Stimulated activated CD4-positive, alpha-beta T cell treated with anti-CD3 and anti-CD28 coated beads, Interleukin-4, amount 100 ng/mL, for 48 hours (primary cell): Measurements from ENCODE around the gene FAM237B.
"Not testable (repeated sequence)": the region's sequence is repeated elsewhere in the genome, so short reads cannot be mapped to it uniquely, and the experiment has no call there.

Experiments
- DNase-seq, 2 donors: peaks; one replicate each; pipeline ENCODE4 v3.0.0-alpha.2; 2020; ENCODE audit warnings: low read depth in 2 of 2

FAM237B gene

DNA sequence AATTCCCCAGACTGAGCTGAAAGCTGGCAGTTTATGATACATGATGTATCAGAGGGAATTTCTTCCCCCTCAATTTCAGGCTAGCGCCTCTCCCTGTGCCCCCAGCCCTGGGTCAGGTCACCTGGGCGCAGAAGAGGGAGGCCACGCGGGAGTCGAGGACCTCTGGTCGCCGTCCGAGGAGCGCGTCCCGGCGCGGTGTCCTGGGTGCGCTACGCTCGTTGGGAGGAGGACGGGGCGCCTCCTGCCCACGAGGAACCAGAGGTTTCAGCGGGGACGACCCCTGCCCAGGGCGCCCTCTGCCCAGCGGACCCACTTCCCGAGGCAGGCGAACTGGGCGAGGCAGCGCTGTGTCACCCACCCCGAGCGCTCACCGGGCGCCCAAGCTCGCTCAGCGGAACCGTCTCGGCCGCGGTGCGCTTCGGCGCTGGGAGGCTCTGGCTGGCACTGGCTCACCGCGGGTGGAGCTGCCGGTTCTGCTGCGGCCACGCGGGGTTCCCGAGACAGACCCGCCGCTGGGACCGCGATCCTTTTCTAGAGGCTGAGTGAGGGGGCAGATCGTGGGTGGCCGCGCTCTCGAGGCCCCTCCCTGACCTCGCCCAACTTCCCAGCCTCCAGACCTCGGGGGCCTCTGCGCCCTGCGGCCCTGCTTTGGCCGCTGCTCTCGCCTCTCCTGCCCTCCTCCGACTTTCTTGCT lies at the start of gene FAM237B:
Gene FAM237B, minus strand, starts transcription at position 504 of the 694 bp plus-strand sequence. CDS start 1,556 bp downstream, outside the sequence.
- no peak for DNase-seq

GRCh38 chr7:90351987-90352386 lies 30.9 kb upstream of the FAM237B start:
- DNase-seq, result no peak

DNA sequence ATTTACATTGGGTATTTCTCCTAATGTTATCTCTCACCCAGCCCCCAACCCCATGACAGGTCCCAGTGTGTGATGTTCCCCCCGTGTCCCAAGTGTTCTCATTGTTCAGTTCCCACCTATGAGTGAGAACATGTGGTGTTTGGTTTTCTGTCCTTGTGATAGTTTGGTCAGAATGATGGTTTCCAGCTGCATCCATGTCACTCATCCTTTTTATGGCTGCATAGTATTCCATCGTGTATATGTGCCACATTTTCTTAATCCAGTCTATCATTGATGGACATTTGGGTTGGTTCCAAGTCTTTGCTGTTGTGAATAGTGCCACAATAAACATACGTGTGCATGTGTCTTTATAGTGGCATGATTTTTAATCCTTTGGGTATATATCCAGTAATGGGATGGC lies 28.9 kb upstream of the FAM237B start:
- not testable (repeated sequence) for DNase-seq

DNA sequence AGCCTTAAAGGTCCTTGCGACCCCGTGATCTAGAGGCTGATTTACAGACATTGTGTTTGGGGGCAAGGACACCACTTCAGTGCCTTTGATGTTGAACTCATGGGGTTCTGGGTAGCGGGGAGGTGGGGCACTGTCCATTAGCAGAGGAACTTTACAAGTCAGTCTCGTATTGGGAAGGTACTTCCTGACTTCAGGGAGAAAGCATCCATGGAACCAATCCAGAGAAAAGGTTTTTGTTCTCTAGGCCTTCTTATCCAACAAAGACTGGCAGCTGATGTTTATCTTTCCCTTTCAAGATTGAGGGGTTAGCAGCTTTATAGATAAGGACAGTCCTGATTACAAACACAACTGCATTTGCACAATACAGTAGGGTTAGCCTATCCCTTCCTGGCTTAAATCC lies 28.2 kb upstream of the FAM237B start:
- DNase-seq, result no peak

- DNase-seq, result no peak
Measured at GRCh38 chr7:90347759-90348158, 26.7 kb upstream of the FAM237B start.

DNA sequence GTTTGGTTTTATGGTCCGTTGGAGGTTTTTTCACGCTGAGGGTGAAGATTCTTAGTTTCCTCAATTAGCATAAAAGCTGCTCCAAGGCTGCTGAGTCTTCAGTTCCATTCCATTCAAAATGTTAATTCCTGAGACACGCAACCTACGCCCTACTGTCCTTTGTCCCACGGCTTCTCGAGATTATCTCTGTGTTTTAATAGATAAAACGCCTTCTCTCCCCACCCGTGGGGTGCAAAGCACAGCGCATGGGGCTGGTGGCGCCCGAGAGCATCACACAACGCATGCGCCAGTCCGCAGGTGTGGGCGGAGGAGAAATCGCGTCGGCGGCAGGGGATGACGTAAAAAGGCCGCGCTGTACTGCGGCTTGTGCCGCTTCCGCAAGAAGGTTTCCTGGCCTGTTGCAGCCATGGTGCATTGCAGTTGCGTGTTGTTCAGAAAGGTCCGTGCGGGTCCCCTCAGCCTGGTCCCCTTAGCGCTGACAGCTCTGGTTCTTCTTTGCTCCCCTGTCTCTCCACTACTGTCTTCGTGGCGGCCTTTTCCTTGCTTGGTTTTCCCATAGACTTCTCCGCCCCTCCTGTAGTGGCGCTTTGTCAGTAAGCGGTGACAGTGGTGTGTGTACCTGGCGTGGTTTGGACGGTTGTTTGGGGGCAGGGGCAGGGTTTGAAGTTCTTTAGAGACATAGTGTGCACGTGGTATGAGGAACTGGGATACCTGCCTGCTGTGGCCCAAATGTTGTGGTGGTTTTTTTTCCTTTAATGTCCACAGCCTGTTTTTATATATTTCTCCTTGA lies 25.4 kb upstream of the FAM237B start, which contains the start of gene GTPBP10:
Gene GTPBP10, plus strand, starts transcription at position 381 of the 790 bp plus-strand sequence. Its CDS starts 26 bp downstream, at position 407.
- peak; percentile 90 to 91 for DNase-seq

DNA sequence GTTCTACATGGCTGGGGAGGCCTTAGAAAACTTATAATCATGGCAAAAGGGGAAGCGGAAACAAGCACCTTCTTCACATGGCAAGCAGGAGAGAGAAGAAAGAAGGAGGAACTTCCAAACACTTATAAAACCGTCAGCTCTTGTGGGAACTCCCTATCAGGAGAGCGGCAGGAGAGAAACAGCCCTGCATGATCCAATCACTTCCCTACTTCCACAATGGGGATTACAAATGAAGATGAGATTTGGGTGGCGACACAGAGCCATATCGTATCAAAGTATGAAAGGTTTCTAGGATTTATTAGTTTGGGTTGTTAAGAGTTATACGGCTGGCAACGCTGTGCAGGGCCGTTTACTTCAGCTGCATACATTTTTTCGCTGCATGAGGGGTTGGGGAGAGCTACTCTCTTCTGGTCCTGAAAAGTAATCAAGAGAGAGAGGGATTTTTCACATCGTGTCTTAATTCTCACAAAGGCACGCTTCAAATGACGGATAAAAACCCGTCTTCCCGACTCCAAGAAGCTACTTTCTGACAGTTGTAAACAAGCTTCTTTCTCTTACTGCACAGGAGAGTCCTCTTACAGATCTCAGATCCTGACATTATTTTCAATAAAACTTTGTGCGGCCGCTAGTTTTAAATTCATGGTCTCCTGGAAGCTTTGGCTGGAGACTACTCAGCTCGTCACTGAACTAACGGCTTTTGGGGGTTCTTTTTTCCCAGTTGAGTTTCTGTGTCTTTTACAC lies 24.7 kb upstream of the FAM237B start:
- DNase-seq, result no peak

GRCh38 chr7:90345016-90345415 lies 23.9 kb upstream of the FAM237B start:
- DNase-seq, result no peak

- DNase-seq, result no peak
Measured at GRCh38 chr7:90337106-90337505, 16.0 kb upstream of the FAM237B start.

DNA sequence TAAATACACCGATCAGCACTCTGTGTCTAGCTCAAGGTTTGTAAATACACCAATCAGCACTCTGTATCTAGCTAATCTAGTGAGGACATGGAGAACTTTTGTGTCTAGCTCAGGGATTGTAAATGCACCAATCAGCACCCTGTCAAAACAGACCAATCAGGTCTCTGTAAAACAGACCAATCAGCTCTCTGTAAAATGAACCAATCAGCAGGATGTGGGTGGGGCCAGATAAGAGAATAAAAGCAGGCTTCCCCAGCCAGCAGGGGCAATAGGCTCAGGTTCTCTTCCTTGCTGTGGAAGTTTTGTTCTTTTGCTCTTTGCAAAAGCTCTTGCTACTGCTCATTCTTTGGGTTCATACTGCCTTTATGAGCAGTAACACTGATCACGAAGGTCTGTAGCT lies 13.8 kb upstream of the FAM237B start:
- DNase-seq, result not testable (repeated sequence)

DNA sequence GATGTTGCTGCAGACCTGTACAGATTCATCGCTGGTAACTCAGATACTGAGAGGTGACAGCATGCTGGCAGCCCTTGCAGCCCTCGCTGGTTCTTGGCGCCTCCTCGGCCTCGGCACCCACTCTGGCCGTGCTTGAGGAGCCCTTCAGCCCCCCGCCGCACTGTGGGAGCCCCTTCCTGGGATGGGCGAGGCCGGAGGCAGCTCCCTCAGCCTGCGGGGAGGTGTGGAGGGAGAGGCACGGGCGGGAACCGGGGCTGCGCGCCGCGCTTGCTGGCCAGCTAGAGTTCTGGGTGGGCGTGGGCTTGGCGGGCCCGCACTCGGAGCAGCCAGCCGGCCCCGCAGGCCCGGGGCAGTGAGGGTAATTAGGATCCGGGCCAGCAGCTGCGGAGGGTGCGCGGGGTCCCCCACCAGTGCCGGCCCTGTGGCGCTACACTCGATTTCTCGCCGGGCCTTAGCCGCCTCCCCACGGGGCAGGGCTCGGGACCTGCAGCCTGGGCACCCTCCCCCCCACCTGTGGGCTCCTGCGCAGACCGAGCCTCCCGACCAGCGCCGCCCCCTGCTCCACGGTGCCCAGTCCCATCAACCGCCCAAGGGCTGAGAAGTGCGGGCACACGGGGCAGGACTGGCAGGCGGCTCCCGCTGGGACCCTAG lies 13.2 kb upstream of the FAM237B start:
- DNase-seq, result no peak

- no peak for DNase-seq
Measured at GRCh38 chr7:90326500-90326899, 5.4 kb upstream of the FAM237B start.

DNA sequence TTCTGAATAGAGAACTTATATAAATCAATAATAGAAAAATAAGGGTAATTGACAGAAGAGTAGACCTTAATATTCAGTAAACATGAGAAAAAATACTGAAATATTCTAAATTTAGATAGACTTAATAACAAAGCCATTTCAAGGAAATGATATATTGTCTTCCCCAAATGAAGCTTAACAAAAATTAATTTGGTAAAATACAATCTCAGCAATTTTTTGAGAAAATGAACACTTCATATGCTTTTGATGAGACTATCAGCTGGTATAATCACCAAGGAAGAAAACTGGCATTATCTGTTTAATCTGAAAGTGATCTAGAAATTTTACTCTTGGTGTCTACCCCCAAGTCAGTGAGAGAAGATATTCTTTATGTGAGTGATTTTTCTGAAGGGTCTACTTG lies 1.7 kb upstream of the FAM237B start:
- no peak for DNase-seq

- DNase-seq, result no peak
Measured at GRCh38 chr7:90320418-90320800, 695 bp downstream of the FAM237B start.

DNA sequence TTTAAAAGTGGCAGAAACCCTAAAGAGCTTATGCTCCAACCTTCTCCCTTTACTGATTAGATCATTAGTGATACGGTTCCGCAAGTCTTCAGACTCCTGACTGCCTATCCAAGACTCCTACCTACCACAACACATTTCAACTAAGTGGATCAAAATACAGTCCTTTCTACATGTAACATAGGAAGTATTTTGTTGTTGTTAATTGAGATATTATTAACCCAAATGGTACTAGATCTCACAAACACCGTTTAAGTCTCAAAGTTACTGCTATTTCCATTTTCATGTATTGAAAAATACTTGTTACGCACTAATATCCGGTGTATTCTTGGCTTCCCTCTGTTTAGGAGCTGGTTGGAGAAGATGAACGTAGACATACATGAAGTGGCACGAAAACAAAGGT lies 1.1 kb downstream of the FAM237B start:
- no peak for DNase-seq

DNA sequence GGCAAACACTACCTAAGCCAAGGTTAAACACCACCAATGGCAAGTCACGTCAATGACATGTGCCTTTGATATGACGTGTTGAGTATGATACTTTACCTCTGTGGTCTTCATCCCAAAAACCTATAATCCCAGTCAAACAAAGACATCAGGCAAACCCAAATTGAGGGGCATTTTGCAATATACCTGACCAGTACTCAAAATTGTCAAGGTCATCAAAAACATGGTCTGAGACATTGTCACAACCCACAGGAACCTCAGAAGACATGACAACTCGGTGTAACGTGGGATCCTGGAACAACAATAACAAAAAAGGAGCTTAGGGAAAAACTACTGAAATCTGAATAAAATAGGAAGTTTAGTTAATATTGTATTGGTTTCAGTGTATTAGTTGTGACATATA lies 7.2 kb downstream of the FAM237B start:
- DNase-seq, result no peak

- no peak for DNase-seq
Measured at GRCh38 chr7:90312745-90313144, 8.4 kb downstream of the FAM237B start.

DNA sequence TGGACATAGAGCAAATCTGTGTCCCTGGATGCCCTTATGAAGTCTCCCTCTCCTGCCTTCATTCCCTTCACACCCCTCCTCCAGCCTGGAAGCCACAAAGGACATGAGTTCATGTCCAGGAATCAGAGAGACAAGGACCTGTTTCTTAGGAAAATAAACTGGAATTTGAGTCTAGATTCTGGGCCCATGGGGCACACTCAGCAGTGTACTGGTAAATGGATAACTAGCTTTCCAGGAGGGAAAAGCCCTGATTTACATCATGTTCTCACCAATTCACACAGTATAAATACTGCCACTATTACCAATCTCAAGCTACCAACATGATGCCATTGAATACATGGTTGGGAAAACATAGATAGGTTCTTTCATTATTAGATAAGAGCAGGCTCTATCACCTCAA lies 9.9 kb downstream of the FAM237B start:
- DNase-seq, result no peak

DNA sequence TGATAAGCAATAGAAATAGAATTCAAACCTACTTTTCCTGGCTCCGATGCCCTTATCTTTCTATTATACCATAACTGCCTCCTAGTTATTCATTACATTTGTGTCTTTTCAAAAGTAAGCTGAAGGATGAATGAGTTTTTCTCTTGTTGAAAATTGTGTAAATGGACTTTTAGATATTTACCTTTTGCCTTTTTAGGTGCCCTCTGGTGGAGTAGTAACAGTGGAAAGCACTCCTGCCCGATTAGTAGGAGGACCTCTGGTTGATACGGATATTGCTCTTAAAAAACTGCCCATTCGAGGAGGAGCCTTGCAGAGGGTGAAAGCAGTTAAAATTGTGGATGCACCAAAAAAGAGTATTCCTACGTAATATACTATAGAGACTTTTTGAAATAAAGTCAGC lies 11.2 kb downstream of the FAM237B start:
- DNase-seq, result no peak

DNA sequence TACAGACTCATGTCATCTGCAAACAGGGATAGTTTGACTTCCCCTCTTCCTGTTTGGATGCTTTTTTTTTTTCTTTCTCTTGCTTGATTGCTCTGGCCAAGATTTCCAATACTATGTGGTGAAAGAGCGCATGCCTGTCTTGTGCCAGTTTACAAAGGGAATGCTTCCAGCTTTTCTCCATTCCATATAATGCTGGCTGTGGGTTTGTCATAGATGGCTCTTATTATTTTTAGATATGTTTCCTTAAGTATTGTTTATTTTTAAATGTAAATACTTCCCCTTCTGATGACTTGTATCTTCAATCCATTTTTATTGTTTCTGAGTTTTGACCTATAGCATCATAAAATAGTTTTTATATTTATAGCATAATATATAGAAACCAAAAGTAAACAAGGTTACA lies 17.9 kb downstream of the FAM237B start:
- no peak for DNase-seq

DNA sequence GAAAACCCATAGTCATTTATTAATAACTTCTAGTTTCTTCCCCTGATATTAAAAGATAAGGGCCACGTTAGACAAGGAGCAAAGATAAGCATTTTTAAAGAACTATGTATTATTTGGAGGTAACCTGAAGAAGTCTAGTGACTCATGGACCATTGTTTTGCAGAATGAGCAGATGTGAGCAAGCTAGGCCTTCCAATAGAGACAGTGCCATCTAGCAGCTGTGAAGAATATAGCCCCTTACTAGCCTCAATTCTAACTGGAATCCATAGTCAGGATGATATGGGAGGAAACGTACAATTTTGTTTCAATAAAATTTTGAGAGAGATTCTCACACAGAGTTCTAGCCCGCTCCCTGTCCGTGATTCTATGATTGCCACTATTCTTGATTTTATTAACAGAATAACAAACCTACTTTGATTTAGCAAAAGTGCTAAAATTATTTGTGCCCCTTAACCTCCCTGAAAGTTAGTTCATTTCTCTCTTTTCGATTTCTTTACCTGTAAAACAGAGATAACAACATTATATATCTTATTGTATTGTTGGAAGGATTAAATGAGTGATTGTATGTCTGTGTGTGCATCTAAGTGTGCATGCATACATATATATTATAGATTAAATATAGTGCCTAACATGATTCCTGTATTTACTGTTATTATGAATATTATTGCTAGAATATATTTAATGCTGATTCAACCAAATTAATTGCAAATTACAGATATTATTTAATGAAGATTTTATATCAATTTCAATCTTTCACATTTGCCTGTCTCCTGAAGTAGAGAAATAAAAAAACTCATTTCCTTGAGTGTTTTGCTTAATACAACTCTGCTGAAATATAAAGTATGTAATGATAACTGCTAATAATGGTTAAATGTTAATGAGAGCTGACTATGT lies 22.7 kb downstream of the FAM237B start:
- no peak for DNase-seq
